Vagina (tissue), 2 donors: ENCODE data around the gene L3MBTL4.

ENCODE experiments used
- CTCF ChIP-seq, 3 experiments: fragments of 450-650 bp in 2 of 3; fragments of 200-600 bp in 1 of 3; sonication (generic) in 1 of 3; IDR thresholded peaks; one replicate each; pipeline ENCODE4 v1.5.1; 2017 to 2019; ENCODE audit warnings: antibody characterized with exemption in 3 of 3, mild to moderate bottlenecking in 2 of 3, moderate library complexity in 2 of 3
- POLR2A ChIP-seq, 2 donors: fragments of 450-650 bp; IDR thresholded peaks; one replicate each; pipeline ENCODE4 v1.6.1; 2017; ENCODE audit warnings: antibody characterized with exemption in 2 of 2, mild to moderate bottlenecking in 2 of 2, moderate library complexity in 2 of 2
- POLR2AphosphoS5 ChIP-seq, 2 donors: sonication (generic); formaldehyde crosslinking; IDR thresholded peaks; one replicate each; pipeline ENCODE4 v1.9.0; 2017; ENCODE audit warnings: antibody characterized with exemption in 2 of 2, mild to moderate bottlenecking in 2 of 2, low read depth in 1 of 2; ENCODE audit not compliant: insufficient read depth in 1 of 2

- no peak for TF ChIP-seq POLR2AphosphoS5 (IDR thresholded peaks at IDR 0.05; ENCODE audit: insufficient read depth in 1 of 2, low read depth in 1 of 2)
- TF ChIP-seq CTCF (IDR thresholded peaks at IDR 0.05): no peak
- TF ChIP-seq POLR2A (IDR thresholded peaks at IDR 0.05): no peak
Observed at GRCh38 chr18:6413579-6414117, 1.1 kb downstream of the L3MBTL4 start.
